GM10847 (cell line): ENCODE results near the gene MAP4K1.

ENCODE experiments used
- POLR2A ChIP-seq: IDR thresholded peaks from 2 replicates; pipeline ENCODE4 v1.6.1; 2011; ENCODE audit not compliant: insufficient read length; ENCODE audit errors: extremely low read depth

MAP4K1 gene

DNA sequence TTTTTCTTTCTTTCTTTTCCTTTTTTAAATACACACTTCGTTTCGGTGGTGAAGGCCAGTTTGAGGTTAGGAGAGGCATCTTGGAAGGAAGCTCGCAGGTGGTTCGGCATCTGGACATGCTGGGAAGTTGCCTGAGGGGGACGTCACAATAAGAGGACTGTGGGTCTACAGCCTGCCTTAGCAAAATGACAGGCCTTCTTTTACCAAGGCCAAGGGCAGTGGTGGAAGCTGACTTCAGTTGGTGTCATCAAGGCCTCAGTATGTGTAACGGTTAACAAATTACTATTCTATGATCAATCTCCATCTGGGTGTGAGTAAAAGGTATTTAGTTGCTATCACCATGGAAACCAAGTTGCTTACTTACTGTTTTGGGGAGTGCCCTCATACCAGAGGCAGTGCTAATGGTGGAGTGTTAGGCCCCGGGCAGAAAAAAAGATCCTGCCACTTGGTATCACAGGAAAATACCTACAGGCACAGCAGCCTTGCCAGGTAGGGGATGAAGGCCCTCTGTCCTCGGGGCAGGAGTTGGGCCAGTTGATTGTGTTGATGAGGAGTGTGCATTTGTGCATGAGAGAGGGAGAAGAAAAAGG lies 40.0 kb upstream of the MAP4K1 start:
- TF ChIP-seq POLR2A = no peak

DNA sequence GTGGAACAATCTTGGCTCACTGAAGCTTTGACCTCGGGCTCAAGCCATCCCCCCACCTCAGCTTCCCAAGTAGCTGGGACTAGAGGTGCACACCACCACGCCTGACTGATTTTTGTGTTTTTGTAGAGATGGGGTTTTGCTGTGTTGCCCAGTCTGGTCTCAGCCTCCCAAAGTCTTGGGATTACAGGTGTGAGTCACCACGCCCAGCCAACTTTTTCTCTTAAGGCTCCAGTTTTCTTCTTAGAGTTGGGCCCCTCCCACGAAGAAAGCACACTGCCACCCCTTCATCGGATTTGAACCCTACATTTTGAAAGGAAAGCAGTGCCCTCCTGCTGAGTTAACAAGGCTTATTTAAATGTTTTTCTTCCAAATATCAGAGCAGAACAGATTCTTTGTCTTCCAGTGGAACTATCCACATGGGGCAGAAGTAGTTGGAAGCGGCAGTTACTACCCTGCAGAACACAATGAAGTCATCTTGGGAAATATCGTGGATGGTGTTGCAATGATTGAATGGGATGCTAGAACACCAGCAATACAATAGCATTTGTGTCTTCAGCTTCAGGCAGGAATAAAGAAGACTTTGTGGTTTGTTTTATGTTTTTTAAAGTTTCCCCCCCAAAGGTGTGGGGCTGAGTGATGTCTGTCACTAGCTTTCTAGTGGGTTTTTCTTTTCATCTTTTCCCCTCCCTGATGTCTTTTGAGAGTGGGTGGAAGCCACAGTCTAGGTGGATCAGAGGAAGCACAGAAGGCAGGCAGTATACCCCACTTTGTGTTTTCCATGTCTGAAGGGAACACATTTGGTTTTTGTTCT lies 38.6 kb upstream of the MAP4K1 start:
- no peak for TF ChIP-seq POLR2A

DNA sequence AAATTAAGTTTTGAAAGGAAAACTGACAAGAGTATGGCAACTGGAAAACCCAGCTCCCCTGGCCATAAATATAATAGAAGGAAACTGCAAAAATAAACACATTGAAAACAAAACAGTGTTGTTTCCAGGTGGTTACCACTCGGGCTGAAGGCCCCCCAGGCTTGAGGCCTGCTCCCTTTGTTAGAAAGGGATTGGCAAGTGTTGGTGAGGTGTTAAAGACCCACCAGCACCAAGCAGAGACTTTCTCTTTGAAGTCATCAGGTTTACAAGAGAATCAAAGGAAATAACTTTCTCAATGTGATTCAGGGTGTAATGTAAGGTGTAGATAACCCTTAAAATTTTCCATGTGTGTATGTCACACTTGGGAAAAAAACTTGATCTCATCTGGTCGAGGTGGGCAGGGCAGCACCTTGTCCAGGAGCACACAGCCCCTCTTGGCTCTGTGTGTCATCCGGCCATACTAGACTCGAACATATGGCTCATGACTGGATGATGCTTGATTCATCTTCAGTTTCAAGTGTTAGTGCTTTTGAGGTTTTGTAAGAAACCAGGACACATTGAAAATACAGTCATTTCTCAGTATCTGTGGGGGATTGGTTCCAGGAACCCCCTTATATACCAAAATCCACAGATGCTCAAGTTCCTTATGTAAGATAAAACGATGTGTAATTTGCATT lies 37.5 kb upstream of the MAP4K1 start:
- no peak for TF ChIP-seq POLR2A

DNA sequence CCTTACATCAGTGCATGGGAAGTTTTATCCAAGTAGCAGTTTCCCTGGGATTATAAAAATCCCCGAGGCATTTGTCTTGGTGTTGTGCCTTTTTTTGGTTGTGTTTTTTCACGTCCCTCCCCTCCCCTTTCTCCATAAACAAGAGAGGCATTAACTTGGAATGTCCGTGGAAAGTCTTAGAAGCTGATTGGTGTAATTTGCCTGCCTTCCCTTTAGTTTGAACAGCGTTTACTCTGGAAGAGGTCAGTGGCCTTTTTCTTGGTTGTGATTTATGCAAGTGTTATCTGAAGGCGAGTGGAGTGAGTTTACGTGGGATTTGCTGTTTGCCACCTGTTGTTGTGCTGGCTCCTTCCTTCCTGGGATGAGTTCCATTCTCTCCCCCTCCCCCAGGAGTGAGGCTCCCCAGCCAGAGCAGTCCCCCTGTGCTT lies 36.9 kb upstream of the MAP4K1 start:
- no peak for TF ChIP-seq POLR2A

DNA sequence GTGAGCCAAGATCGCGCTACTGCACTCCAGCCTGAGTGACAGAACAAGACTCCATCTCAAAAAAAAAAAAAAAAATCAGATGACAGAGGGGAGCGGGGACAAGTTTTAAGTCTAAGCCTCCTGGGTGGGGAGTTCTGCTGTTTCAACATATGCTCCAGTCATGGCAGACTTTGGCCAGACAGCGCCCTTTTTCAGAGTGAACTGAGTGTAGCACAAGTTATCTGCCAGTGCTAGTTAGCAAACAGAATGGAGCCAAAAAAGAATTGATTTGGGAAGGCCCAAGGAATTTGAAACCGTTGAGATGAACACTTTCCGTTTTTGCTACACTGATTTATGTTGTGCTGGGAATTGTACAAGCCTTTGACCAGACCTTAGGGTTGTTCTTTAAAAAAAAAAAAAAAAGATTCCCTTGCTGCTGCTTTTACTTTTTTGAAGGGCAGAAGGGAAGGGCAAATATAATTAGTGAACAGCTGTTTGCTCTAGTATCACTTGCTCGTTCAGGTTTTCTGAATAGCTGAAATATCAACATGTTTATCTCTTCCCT lies 35.3 kb upstream of the MAP4K1 start:
- TF ChIP-seq POLR2A = no peak

DNA sequence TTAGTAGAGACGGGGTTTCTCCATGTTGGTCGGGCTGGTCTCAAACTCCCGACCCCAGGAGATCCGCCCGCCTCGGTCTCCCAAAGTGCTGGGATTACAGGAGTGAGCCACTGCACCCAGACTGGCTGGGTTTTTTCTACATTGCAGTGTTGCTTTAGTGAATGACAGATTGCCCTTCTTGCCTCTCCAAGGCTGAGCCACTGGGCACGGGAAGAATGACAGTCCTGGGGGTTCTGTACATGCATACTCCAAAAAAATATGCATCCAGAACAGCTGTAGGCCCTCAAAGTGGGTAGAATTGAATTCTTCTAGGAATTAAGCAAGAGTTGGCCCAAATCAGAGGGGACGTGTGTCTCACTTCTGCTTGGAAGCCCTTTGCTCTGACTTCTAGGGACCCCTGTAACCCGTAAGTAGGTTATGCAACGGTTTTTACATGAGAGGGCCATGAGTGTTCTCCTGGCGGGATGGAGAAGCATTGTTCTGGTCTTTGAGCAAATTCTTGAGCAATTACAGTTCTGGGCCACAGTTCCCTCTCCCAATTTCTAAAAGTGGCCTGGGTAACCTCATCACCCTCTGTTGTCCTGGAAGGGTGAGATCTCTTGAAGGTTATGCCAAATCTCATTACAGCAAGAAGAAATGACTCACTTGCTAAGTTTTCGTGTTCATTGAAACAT lies 33.3 kb upstream of the MAP4K1 start:
- no peak for TF ChIP-seq POLR2A

DNA sequence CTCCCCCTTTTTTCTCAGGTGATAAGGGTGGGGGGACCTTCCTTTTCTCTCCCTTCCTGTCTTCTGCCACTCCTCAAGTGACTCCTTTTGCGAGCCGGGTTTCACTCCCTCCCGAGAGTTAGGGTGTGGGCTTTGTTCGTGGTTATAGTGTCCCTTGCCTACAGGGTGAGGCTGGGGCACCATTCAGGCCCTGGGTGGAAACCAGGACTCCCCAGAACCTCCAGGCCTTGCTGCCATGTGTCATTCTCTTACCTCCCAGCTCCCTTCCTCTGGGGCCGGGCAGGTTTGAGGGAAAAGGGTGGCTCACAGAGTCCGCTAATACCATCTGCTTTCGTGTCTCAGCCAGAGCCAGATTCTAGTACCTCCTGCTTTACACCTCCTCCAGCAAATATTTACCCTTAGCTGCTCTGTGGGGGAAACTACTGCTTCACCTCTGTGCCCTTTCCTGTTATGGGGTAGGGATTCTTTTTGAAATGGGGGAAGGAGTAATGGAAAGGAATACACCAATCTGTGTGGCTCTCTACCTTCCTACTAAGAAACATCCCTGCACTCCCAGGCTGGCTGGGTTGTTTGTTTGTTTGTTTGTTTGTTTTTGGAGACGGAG lies 32.5 kb upstream of the MAP4K1 start:
- TF ChIP-seq POLR2A = no peak

DNA sequence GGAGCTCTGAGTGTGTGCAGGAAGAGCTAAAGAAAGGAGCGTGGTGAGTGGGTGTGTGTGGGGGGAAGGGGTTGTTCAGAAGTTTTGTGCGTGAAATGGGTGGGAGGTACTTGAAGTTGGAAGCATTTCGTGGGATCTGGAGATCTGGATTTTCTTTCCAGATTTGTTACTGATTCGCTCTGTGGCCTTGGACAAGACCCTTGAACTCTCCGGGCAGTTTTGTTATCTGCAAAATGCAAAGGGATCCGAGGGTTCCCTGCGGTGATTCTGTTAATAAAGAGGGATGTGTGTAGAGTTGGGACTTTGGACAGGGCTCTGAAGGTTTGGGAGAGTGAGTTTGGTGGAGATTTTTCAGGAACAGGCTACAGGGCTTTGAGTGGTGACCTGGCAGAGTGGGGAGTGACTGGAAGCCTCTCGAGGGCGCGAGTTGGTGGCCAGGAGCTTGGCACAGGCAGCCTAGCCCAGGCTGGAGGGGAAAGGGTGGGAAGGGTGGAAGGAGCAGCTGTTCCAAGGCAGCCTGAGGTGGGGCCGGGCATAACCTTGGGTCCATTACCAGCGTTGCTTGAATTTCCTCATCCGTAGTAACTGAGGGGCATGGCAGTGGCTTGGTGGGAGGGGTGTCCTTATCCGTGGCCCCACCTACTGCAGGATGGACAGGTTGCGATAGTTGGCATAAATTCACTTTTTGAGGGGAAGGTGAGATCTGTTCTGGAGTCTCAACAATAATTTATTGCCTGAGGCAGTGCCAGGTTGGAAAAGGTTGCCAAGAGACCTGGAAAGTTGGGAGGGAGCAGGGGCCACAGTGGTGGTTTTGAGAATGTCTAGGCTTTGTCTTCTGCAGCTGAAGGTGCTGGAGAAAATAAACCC lies 31.8 kb upstream of the MAP4K1 start:
- TF ChIP-seq POLR2A = no peak

DNA sequence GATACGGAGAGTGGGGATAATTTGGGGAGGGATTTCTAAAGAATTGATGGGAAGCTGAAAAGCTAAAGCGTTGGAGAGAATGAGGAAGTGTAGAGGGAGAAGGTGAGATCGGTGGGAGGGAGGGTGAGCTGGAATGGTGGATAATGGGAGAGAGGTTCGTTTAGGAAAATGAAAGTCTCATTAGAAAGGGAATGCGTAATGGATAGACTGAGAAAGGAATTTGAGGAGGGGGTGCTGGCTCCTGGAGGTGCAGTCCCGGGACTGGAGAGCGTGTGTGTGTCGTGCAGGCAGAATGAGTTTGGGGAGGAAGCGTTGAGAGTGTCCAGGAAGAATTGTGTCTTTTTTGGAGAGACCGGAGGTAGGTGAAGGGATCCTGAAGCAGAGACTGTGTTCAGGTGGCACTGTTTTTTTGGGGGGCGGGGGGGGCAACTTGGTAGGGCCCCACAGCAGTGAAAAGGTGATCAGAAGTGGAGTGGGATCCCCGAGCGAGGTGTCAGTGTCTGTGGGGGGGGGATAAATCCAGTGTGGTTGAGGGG lies 31.1 kb upstream of the MAP4K1 start:
- TF ChIP-seq POLR2A = no peak

DNA sequence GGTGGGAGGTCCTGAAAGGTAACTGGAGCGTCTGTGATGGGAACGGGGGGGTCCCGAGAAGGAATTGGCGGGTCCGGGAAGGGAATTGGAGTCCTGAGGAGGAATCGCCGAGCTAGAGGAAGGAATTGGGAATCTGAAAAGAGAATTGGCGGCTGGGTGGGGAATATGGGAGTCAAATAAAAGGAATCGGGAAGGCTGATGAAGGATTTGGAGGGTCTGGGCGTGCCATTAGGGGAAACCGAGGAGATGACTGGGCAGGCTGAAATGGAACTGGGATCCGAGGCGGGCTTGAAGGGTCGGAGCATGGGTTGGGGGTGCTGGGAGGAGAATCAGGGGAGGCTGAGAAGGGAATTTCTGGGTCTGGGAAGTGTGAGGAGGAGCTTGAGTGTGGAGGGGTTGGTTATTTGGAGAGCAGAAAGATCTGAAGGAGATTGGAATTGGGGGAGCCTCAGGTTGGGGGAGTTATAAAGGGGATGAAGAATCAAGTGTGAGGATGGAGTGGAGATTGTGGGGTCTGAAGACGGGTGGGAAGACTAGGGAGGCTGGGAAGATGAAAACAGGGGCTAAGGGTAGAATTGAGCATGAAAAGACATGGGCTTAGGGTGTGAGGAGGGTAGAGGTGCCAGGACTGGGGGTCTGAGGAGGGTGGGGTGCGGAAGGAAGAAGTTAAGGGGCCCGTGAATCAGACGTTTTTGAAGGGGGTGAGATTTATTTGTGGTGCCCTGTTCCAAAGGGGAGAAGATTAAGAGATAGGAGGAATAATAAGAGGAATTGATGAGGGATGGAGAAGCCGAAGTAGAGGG lies 30.4 kb upstream of the MAP4K1 start:
- no peak for TF ChIP-seq POLR2A

DNA sequence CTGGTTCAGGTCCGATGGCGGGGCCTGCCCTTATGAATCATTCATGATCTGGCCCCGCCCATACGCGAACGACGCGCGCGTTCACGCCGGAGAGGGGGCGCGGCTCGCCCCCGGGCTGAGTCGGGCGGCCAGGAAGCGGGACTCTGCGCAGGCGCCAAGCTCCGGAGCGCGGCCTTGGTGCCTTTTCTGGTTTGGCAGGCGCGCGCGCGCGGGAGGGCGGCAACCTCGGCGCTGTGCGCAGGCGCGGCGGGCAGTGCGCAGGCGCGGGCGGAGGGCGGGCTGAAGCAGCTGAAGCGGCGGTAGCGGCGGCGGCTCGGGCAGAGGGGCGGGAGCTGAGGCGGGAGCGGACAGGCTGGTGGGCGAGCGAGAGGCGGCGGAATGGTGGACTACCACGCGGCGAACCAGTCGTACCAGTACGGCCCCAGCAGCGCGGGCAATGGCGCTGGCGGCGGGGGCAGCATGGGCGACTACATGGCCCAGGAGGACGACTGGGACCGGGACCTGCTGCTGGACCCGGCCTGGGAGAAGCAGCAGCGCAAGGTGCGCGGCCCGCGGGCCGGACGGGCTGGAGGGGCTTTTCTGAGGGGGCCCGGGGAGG lies 29.7 kb upstream of the MAP4K1 start, which contains the start of gene ACTN4:
TSS of gene ACTN4 (plus strand) at position 282 of the 598 bp plus-strand sequence. CDS start at position 379, 97 bp downstream.
- peak; percentile 96 for TF ChIP-seq POLR2A

DNA sequence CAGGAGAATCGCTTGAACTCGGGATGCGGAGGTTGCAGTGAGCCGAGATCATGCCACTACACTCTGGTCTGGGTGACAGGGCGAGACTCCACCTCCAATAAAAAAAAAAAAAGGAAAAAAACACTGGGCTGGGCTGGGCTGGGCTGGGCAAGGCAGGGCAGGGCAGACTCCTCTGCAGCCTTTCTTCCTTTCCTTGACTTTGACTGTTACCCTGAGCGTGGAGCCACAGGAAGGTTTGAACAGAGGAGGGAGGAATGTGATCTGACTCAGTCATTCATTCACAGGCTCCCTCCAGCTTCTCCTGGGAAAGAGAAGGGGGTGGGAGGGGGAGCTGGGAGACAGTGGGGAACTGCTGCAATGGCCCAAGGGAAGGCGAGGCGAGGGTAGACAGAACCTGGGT lies 27.0 kb upstream of the MAP4K1 start:
- TF ChIP-seq POLR2A = no peak
